ENCODE results near the gene PRSS3. TPM values are rescaled to one million over a fixed set of nuclear protein-coding genes. Genes with fewer than 3 reads are reported as not detected.
"Not testable (repeated sequence)": the region's sequence is repeated elsewhere in the genome, so short reads cannot be mapped to it uniquely, and the experiment has no call there.

PRSS3 gene
- total RNA-seq, 3 donors from 2014 or later (not counting 1 experiment from before 2014, with no cell fraction given), result 3.4 TPM; not detected in 2

GRCh38 chr9:33782395-33783152 is 12.8 kb upstream of the PRSS3 start:
- no peak for TF ChIP-seq CTCF (IDR thresholded peaks at IDR 0.05)
- H3K4me3 Mint-ChIP-seq, result no peak overlapping the region
- Histone ChIP-seq H3K27ac (ENCODE audit: low read length) (no peak overlapping the region), H3K27me3 (ENCODE audit: control insufficient read depth, insufficient read depth, low read length) (no peaks in the 10 kb centered on the region), H3K4me3 (ENCODE audit: low read length) (no peak overlapping the region), H3K9me3 (ENCODE audit: control insufficient read depth, insufficient read depth, low read length) (no peaks in the 10 kb centered on the region), H3K4me1 (ENCODE audit: control insufficient read depth, insufficient read depth, low read length) (no peaks in the 10 kb centered on the region), H3K36me3 (ENCODE audit: control insufficient read depth, insufficient read depth, low read length) (no peaks in the 10 kb centered on the region)
- DNase-seq (no peak), ATAC-seq (no peak)
- 27% methylated on average over 3 of the region's 4 CpGs for WGBS (ENCODE audit: insufficient coverage)
- H3K4me1 Mint-ChIP-seq, result peaks cover 5% of the 10 kb centered on the region in 2 donors
- H3K27ac Mint-ChIP-seq, result no peak overlapping the region
- intact Hi-C loops (cut with micrococcal nuclease), result no loop called here
- peaks cover 6 to 15% of the 10 kb centered on the region in 2 donors for H3K27me3 Mint-ChIP-seq (ENCODE audit: low read depth in 2 of 2)
- no peaks in the 10 kb centered on the region for H3K9me3 Mint-ChIP-seq
- no peaks in the 10 kb centered on the region for H3K36me3 Mint-ChIP-seq

- Histone ChIP-seq H3K27ac (ENCODE audit: low read length) (no peak overlapping the region), H3K4me1 (ENCODE audit: control insufficient read depth, insufficient read depth, low read length) (no peaks in the 10 kb centered on the region), H3K27me3 (ENCODE audit: control insufficient read depth, insufficient read depth, low read length) (no peaks in the 10 kb centered on the region), H3K4me3 (ENCODE audit: low read length) (no peak overlapping the region), H3K36me3 (ENCODE audit: control insufficient read depth, insufficient read depth, low read length) (no peaks in the 10 kb centered on the region), H3K9me3 (ENCODE audit: control insufficient read depth, insufficient read depth, low read length) (no peaks in the 10 kb centered on the region)
- TF ChIP-seq CTCF (IDR thresholded peaks at IDR 0.05), result no peak
- H3K4me1 Mint-ChIP-seq, result no peaks in the 10 kb centered on the region
- H3K27ac Mint-ChIP-seq, result no peak overlapping the region
- WGBS (ENCODE audit: insufficient coverage), result 89% methylated on average over 5 of the region's 5 CpGs
- no peaks in the 10 kb centered on the region for H3K36me3 Mint-ChIP-seq
- H3K9me3 Mint-ChIP-seq, result no peaks in the 10 kb centered on the region
- ATAC-seq (no peak), DNase-seq (peak in 1 of 2 donors; percentile 10)
- H3K4me3 Mint-ChIP-seq, result no peak overlapping the region
- peaks cover 6 to 15% of the 10 kb centered on the region in 2 donors for H3K27me3 Mint-ChIP-seq (ENCODE audit: low read depth in 2 of 2)
- intact Hi-C loops (cut with micrococcal nuclease), result no loop called here
Observed at GRCh38 chr9:33785914-33786313, 9.4 kb upstream of the PRSS3 start.

- intact Hi-C loops (cut with micrococcal nuclease), result no loop called here
- H3K4me3 ChIP-seq (ENCODE audit: low read length), result no peak overlapping the region
- no peaks in the 10 kb centered on the region for H3K9me3 Mint-ChIP-seq
- no peaks in the 10 kb centered on the region for H3K36me3 Mint-ChIP-seq
- H3K27ac ChIP-seq (ENCODE audit: low read length), result no peak overlapping the region
- H3K4me3 Mint-ChIP-seq, result no peak overlapping the region
- no peak overlapping the region for H3K27ac Mint-ChIP-seq
- TF ChIP-seq CTCF (IDR thresholded peaks at IDR 0.05), result no peak
- H3K27me3 ChIP-seq (ENCODE audit: control insufficient read depth, insufficient read depth, low read length), result no peaks in the 10 kb centered on the region
- WGBS (ENCODE audit: insufficient coverage), result 80% methylated on average over 2 of the region's 2 CpGs
- no peaks in the 10 kb centered on the region for H3K4me1 ChIP-seq (ENCODE audit: control insufficient read depth, insufficient read depth, low read length)
- H3K4me1 Mint-ChIP-seq, result no peaks in the 10 kb centered on the region
- DNase-seq (no peak), ATAC-seq (no peak)
- peaks cover 6 to 15% of the 10 kb centered on the region in 2 donors for H3K27me3 Mint-ChIP-seq (ENCODE audit: low read depth in 2 of 2)
- H3K36me3 ChIP-seq (ENCODE audit: control insufficient read depth, insufficient read depth, low read length), result no peaks in the 10 kb centered on the region
- H3K9me3 ChIP-seq (ENCODE audit: control insufficient read depth, insufficient read depth, low read length), result no peaks in the 10 kb centered on the region
Observed at GRCh38 chr9:33786681-33787080, 8.7 kb upstream of the PRSS3 start.

- no peaks in the 10 kb centered on the region for H3K36me3 ChIP-seq (ENCODE audit: control insufficient read depth, insufficient read depth, low read length)
- H3K27me3 ChIP-seq (ENCODE audit: control insufficient read depth, insufficient read depth, low read length), result no peaks in the 10 kb centered on the region
- no peak for TF ChIP-seq CTCF (IDR thresholded peaks at IDR 0.05)
- Mint-ChIP-seq H3K36me3 (no peaks in the 10 kb centered on the region), H3K4me1 (no peaks in the 10 kb centered on the region), H3K9me3 (no peaks in the 10 kb centered on the region), H3K27me3 (ENCODE audit: low read depth in 2 of 2) (peaks cover 6 to 15% of the 10 kb centered on the region in 2 donors), H3K4me3 (no peak overlapping the region), H3K27ac (no peak overlapping the region)
- no peak overlapping the region for H3K27ac ChIP-seq (ENCODE audit: low read length)
- H3K4me1 ChIP-seq (ENCODE audit: control insufficient read depth, insufficient read depth, low read length), result no peaks in the 10 kb centered on the region
- 85% methylated on average over 1 of the region's 1 CpG for WGBS (ENCODE audit: insufficient coverage)
- intact Hi-C loops (cut with micrococcal nuclease), result no loop called here
- no peaks in the 10 kb centered on the region for H3K9me3 ChIP-seq (ENCODE audit: control insufficient read depth, insufficient read depth, low read length)
- no peak for ATAC-seq
- no peak overlapping the region for H3K4me3 ChIP-seq (ENCODE audit: low read length)
- no peak for DNase-seq
Observed at GRCh38 chr9:33787839-33788238, 7.5 kb upstream of the PRSS3 start.

GRCh38 chr9:33789429-33789828 is 5.9 kb upstream of the PRSS3 start:
- H3K4me1 Mint-ChIP-seq, result not testable (repeated sequence)

More at GRCh38 chr9:33789429-33789828, 5.9 kb upstream of the PRSS3 start:
- H3K27ac Mint-ChIP-seq; intact Hi-C loops (cut with micrococcal nuclease); H3K4me1 ChIP-seq (ENCODE audit: control insufficient read depth, insufficient read depth, low read length); H3K9me3 ChIP-seq (ENCODE audit: control insufficient read depth, insufficient read depth, low read length); H3K4me3 Mint-ChIP-seq; H3K4me3 ChIP-seq (ENCODE audit: low read length); H3K36me3 Mint-ChIP-seq; ATAC-seq; H3K36me3 ChIP-seq (ENCODE audit: control insufficient read depth, insufficient read depth, low read length); H3K27me3 ChIP-seq (ENCODE audit: control insufficient read depth, insufficient read depth, low read length); DNase-seq; H3K9me3 Mint-ChIP-seq; H3K27ac ChIP-seq (ENCODE audit: low read length): not testable (repeated sequence)
- WGBS (ENCODE audit: insufficient coverage), result 100% methylated on average over 2 of the region's 2 CpGs
- peaks cover 13 to 15% of the 10 kb centered on the region in 2 donors for H3K27me3 Mint-ChIP-seq (ENCODE audit: low read depth in 2 of 2)
